GM12872 (cell line): ENCODE data around the gene SEC14L2.

ENCODE experiments used
- CTCF ChIP-seq: IDR thresholded peaks from 3 replicates; pipeline ENCODE4 v1.5.1; 2011; ENCODE audit warnings: low read depth, mild to moderate bottlenecking, low read length, moderate library complexity; ENCODE audit not compliant: insufficient read depth

SEC14L2 gene

GRCh38 chr22:30357236-30357570 is 39.6 kb upstream of the SEC14L2 start:
- TF ChIP-seq CTCF = no peak

GRCh38 chr22:30357650-30358215 is 39.1 kb upstream of the SEC14L2 start:
- TF ChIP-seq CTCF = no peak

GRCh38 chr22:30358541-30358940 is 38.3 kb upstream of the SEC14L2 start:
- TF ChIP-seq CTCF = no peak

GRCh38 chr22:30361916-30362650 is 34.7 kb upstream of the SEC14L2 start:
- TF ChIP-seq CTCF = no peak

- no peak for TF ChIP-seq CTCF
Observed at GRCh38 chr22:30362651-30363281, 34.1 kb upstream of the SEC14L2 start.

GRCh38 chr22:30365891-30366290 is 30.9 kb upstream of the SEC14L2 start:
- TF ChIP-seq CTCF = no peak

- no peak for TF ChIP-seq CTCF
Observed at GRCh38 chr22:30368420-30368819, 28.4 kb upstream of the SEC14L2 start.
